Measurements from ENCODE around the gene KCNIP2.

Gene KCNIP2

DNA sequence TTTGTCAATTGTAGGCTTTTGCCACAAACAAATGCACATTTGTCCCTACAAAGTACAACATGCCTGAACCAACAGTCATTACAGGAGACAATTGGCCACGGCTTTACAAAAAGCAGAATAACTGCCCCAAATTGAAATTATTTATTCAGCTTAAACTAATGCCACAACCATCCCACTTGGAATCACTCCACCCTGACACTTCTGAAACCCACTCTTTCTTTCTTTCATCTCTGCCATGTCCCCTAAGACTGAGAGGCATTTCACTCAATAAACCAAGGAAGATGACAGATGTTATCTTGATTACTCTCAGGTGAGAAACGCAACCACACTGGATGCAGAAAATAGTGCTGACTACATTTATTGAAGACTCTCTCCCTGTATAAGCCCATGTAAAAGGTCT, 57.8 kb downstream of the KCNIP2 start:
- no peak for TF ChIP-seq TCF12 (IDR thresholded peaks at IDR 0.05; ENCODE audit: low read depth)
- no peak for TF ChIP-seq EP300 (IDR thresholded peaks at IDR 0.05; ENCODE audit: borderline replicate concordance)
- no peak for TF ChIP-seq RAD21 (IDR thresholded peaks at IDR 0.05; ENCODE audit: low read depth)
- no peak for TF ChIP-seq NFIC (IDR thresholded peaks at IDR 0.05)
- TF ChIP-seq EGR1 (IDR thresholded peaks at IDR 0.05), result no peak
- no peak for TF ChIP-seq TAF1 (IDR thresholded peaks at IDR 0.05; ENCODE audit: low read depth)
- no peak for TF ChIP-seq TEAD4 (IDR thresholded peaks at IDR 0.05)
- TF ChIP-seq, protein P1, sequence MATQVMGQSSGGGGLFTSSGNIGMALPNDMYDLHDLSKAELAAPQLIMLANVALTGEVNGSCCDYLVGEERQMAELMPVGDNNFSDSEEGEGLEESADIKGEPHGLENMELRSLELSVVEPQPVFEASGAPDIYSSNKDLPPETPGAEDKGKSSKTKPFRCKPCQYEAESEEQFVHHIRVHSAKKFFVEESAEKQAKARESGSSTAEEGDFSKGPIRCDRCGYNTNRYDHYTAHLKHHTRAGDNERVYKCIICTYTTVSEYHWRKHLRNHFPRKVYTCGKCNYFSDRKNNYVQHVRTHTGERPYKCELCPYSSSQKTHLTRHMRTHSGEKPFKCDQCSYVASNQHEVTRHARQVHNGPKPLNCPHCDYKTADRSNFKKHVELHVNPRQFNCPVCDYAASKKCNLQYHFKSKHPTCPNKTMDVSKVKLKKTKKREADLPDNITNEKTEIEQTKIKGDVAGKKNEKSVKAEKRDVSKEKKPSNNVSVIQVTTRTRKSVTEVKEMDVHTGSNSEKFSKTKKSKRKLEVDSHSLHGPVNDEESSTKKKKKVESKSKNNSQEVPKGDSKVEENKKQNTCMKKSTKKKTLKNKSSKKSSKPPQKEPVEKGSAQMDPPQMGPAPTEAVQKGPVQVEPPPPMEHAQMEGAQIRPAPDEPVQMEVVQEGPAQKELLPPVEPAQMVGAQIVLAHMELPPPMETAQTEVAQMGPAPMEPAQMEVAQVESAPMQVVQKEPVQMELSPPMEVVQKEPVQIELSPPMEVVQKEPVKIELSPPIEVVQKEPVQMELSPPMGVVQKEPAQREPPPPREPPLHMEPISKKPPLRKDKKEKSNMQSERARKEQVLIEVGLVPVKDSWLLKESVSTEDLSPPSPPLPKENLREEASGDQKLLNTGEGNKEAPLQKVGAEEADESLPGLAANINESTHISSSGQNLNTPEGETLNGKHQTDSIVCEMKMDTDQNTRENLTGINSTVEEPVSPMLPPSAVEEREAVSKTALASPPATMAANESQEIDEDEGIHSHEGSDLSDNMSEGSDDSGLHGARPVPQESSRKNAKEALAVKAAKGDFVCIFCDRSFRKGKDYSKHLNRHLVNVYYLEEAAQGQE (IDR thresholded peaks at IDR 0.05; ENCODE audit: low read depth), result no peak
- TF ChIP-seq FOXM1 (IDR thresholded peaks at IDR 0.05; ENCODE audit: borderline replicate concordance, low read depth), result no peak
- TF ChIP-seq, protein P2, sequence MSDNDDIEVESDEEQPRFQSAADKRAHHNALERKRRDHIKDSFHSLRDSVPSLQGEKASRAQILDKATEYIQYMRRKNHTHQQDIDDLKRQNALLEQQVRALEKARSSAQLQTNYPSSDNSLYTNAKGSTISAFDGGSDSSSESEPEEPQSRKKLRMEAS (IDR thresholded peaks at IDR 0.05), result no peak
- no peak for TF ChIP-seq CEBPB (IDR thresholded peaks at IDR 0.05)

DNA sequence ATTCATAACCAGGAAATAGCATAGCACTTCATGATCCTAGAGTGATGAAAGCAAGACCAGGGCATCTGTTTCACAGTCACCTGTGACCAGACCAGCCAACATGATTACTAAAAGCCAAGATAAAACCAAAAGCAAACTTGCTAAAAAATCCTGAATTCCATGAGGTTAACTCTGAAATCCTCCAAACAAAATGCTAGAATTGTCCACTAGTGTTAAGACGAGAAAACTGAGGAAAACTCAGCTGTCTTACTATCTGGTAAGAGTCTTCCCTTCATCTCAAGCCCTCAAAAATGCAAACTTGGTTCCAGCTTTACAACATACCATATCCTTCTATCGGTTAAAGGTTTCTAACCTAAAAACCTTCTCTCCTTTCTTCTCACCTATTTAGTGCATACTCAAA, 59.0 kb downstream of the KCNIP2 start:
- no peak for TF ChIP-seq ZBTB7A (IDR thresholded peaks at IDR 0.05; ENCODE audit: low read depth)
- TF ChIP-seq NFIC (IDR thresholded peaks at IDR 0.05), result no peak
- no peak for TF ChIP-seq CREB1 (IDR thresholded peaks at IDR 0.05; ENCODE audit: low read depth)
- TF ChIP-seq EGR1 (IDR thresholded peaks at IDR 0.05), result no peak
- TF ChIP-seq, protein P2 (IDR thresholded peaks at IDR 0.05), result no peak
- TF ChIP-seq RAD21 (IDR thresholded peaks at IDR 0.05; ENCODE audit: low read depth), result no peak
- TF ChIP-seq TAF1 (IDR thresholded peaks at IDR 0.05; ENCODE audit: low read depth), result no peak
- no peak for TF ChIP-seq TEAD4 (IDR thresholded peaks at IDR 0.05)
- no peak for TF ChIP-seq EP300 (IDR thresholded peaks at IDR 0.05; ENCODE audit: borderline replicate concordance)
- TF ChIP-seq, protein P3, sequence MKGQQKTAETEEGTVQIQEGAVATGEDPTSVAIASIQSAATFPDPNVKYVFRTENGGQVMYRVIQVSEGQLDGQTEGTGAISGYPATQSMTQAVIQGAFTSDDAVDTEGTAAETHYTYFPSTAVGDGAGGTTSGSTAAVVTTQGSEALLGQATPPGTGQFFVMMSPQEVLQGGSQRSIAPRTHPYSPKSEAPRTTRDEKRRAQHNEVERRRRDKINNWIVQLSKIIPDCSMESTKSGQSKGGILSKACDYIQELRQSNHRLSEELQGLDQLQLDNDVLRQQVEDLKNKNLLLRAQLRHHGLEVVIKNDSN (IDR thresholded peaks at IDR 0.05), result no peak
- TF ChIP-seq TCF12 (IDR thresholded peaks at IDR 0.05; ENCODE audit: low read depth), result no peak

DNA sequence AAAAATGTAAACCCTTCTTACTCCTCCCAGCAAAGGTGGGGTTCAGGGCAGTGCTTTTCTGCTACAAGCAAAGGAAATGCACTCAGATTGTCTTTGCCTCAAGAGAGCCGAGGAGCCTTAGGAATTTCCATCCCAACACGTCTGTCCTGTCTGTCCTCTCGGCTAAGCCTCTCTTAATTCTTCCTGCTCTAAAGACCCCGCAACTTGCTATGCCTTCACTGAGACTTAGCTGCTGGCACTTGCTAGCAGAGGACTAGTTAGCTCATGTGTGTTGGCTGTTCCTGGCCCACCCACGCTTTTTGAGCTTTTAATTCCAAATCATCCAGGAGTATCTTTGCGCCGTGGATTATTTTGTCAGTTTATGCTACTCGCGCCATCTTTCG, 59.9 kb downstream of the KCNIP2 start:
- TF ChIP-seq RAD21 (IDR thresholded peaks at IDR 0.05; ENCODE audit: low read depth), result no peak
- TF ChIP-seq TEAD4 (IDR thresholded peaks at IDR 0.05), result no peak
- no peak for TF ChIP-seq YY1 (IDR thresholded peaks at IDR 0.05; ENCODE audit: low read depth)
- TF ChIP-seq EP300 (IDR thresholded peaks at IDR 0.05; ENCODE audit: borderline replicate concordance), result no peak
- no peak for TF ChIP-seq TCF12 (IDR thresholded peaks at IDR 0.05; ENCODE audit: low read depth)
- no peak for TF ChIP-seq CREB1 (IDR thresholded peaks at IDR 0.05; ENCODE audit: low read depth)
- TF ChIP-seq TAF1 (IDR thresholded peaks at IDR 0.05; ENCODE audit: low read depth), result no peak
- TF ChIP-seq FOXM1 (IDR thresholded peaks at IDR 0.05; ENCODE audit: borderline replicate concordance, low read depth), result no peak; the same call in 1 of the 2 replicates
- TF ChIP-seq, protein P2 (IDR thresholded peaks at IDR 0.05), result no peak

DNA sequence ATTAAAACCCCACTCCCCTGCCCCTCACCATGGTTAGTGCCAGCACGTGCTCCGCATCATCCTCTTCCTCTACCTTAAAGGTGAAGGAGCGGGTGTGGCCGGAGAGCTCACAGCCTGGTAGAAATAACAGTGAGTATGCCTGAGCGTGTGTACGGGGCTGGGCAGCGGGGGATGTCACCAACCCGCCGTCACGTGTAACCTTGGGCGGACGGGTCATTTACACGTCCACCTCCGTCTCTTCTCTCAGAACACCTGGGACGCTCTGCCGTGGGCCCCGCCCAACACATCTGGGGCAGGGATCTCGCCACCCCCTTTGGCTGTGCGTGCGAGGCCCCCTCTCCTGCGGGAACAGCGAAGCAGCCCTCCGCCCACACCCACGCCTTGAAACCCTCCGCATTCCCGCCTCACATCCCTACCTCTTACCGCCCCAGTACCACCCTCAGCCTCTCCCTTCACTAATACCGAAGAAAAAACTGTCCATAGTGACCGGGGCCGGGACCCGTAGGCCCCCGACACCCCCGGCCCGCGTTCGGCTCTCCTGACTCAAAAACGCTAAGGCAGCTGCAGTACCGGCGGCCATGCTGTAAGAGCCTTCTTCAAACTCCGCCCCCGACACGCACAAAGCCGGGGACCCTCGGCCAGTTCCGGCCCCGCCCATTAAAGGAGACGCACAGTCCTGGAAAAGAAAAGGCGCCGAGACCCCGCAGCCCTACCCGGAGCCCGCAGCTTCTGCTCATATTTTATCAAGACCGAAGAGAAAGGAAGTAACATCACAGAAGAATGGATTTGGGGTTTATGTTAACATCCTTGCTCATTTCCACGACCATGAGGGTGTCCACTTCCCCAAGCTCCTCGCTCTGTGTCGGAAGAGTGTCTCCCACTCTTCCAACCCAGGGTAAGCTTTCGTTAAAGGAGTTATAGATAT, 60.5 kb downstream of the KCNIP2 start, which contains the start of gene NPM3:
TSS of gene NPM3 (minus strand) at position 636 of the 925 bp plus-strand sequence. CDS start at position 580, 56 bp downstream.
- TF ChIP-seq CEBPB (IDR thresholded peaks at IDR 0.05) (no peak), TCF12 (IDR thresholded peaks at IDR 0.05; ENCODE audit: low read depth) (peak; percentile 75; the same call in 1 of the 2 replicates), TEAD4 (IDR thresholded peaks at IDR 0.05) (peak; percentile 36), RAD21 (IDR thresholded peaks at IDR 0.05; ENCODE audit: low read depth) (no peak), FOXM1 (IDR thresholded peaks at IDR 0.05; ENCODE audit: borderline replicate concordance, low read depth) (no peak; the same call in 1 of the 2 replicates), EP300 (IDR thresholded peaks at IDR 0.05; ENCODE audit: borderline replicate concordance) (no peak), CREB1 (IDR thresholded peaks at IDR 0.05; ENCODE audit: low read depth) (peak; percentile 90), NFIC (IDR thresholded peaks at IDR 0.05) (no peak; the same call in 1 of the 2 replicates), ZBTB7A (IDR thresholded peaks at IDR 0.05; ENCODE audit: low read depth) (peak; percentile 92), TAF1 (IDR thresholded peaks at IDR 0.05; ENCODE audit: low read depth) (peak; percentile 95), EGR1 (IDR thresholded peaks at IDR 0.05) (peak; percentile 85; the same call in 1 of the 2 replicates), YY1 (IDR thresholded peaks at IDR 0.05; ENCODE audit: low read depth) (peak; percentile 96)
- TF ChIP-seq, protein P3 (IDR thresholded peaks at IDR 0.05), result peak; percentile 83
- TF ChIP-seq, protein P2 (IDR thresholded peaks at IDR 0.05), result peak; percentile 74
- TF ChIP-seq, protein P1 (IDR thresholded peaks at IDR 0.05; ENCODE audit: low read depth), result no peak
